ENCODE results near the gene RYR3.

Gene RYR3

DNA sequence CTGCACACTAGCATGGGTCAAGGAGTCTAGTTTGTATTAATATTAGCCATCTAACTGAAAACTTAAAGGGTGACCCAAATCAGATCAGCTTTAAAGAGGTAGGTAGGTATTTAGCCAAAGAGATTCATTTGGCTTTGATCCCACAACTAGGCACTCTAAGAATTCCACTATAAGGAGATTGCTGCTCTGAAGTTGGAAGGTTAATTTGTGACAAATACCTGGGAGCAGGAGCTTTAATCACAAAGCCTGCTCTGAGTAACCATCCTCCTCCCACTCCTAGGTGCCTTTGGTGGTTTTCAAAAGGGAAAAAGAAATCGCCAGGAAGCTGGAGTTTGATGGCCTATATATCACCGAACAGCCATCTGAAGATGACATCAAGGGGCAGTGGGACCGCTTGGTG, 537.2 kb downstream of the RYR3 start:
- no peak for DNase-seq

DNA sequence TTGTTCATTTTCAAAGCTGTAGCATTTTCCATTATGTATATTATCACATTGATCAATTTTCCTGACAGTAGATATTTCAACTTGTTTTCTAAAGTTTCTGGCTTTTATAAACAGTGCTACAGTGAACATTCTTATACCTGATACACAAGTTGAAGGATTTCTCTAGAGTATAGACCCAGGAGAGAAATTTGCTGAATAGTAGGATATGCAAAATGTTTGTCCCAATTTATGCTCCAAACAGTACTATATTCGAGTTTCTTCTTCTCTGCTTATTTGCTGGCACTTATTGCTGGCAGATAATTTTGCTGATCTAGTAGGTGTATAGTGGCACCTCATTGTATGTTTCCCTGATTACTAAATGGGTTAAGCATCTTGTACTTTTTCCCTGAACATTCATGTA, 540.3 kb downstream of the RYR3 start:
- DNase-seq = no peak

DNA sequence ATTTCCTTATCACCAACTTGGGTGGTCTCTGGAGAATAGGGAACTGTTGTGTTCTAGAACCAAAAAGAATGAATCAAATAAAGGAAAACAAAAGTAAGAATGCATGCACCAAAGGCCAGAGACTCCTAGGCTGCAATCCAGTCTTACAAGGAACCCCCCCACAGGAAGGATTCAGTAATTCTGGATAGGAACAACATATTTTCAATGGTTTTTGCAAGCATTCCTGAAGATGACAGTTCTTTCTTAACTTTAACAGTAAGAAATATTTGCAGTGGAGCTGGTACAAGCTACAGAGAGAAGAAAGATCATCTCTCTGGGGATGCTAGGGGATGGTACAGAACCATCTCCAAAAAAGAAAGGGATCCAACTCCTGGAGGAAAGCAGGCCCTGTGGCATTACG, 541.3 kb downstream of the RYR3 start:
- no peak for DNase-seq

DNA sequence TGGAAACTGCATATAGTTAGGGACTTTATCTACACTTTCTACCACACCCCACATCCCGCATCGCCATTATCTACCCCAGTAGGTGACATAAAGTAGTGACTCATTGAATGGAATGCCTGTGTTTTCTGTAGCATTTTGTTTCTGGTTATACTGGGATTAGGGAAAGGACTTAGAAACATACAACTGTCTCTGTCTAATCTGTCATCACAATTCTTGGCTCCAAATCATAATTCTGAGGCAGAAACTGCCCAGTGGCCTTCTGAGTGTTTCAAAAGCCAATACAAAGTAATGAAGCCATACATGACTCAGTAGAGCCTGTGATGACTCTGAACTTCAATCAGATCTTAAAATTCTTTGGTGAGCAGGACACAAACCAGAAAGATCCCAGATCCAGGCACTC, 541.8 kb downstream of the RYR3 start:
- DNase-seq = no peak

DNA sequence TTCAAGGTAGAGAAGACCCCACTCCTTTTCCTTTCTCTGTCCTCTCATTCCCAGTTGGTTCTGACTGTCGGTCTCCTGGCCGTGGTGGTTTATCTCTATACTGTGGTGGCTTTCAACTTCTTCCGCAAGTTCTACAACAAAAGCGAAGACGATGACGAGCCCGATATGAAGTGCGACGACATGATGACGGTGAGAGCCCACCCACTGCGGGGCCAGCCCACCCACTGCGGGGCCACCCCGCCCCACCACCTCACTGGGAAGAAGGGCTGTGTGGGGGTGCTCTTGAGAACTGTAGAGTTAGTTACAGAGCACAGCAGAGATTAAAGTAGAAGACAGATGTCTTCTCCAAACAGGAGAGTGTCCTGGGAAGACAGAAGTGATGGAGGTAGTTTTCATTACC, 547.0 kb downstream of the RYR3 start:
- DNase-seq = no peak

DNA sequence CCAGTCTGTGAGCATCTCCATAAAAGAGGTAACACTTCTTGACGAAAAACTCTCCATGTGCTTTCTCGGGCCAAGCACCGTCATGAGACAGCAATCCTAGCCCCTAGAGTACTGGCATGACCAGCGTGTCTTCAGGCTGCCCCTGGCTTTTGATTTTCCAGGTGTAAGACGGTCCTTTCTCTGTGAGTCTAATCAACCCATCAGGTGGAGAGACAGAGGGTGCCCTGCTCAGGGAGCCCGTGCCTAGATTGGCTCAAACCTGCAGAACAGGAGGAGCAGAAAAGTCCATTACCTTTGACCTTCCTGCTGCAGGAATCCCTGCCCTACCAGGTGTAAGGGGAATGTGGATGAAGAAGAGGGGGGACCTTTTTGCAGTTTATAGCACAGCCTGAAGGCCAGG, 548.1 kb downstream of the RYR3 start:
- no peak for DNase-seq

DNA sequence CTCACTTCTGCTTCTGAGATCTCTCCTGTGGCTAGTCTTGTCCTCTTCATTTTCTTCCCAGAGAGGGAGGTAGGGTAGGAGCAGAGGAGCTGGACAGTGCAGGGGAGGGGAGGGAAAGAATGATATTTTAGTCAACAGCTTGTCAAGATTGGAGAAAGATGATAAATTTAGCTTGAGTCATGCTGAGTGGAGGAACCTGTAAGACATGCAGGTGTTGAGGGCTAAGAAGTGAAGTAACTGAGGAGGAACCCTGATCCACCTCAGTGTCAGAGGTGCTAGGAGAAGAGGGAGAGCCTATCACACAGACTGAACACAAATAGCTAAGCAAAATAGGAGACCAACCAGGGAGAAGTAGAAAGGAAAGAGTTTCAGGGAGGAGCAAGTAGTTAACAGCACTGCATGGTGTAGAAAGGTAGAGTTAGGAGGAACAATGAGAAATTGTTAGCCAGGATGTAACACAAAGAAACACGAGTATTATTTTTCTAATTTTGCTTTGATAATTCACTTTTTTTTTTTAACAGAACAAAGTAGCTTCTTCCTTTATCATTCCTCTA, 549.3 kb downstream of the RYR3 start:
- no peak for DNase-seq

DNA sequence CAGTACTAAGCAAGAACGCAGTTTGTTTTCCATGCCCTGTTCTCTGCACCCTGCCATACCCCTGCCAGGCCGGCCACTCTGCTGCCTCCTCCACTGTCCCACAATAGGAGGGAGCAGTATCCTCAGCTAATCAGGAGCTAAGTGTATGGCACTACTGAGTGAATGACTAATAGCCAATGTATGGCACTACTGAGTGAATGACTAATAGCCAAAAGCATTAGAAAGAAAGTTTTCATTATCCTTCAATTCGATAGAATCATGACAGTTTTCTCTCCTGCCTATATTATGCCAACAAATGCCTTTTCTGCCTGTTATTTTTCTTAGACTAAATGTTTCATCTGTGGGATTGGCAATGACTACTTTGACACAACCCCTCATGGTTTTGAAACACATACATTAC, 550.0 kb downstream of the RYR3 start:
- DNase-seq = no peak

DNA sequence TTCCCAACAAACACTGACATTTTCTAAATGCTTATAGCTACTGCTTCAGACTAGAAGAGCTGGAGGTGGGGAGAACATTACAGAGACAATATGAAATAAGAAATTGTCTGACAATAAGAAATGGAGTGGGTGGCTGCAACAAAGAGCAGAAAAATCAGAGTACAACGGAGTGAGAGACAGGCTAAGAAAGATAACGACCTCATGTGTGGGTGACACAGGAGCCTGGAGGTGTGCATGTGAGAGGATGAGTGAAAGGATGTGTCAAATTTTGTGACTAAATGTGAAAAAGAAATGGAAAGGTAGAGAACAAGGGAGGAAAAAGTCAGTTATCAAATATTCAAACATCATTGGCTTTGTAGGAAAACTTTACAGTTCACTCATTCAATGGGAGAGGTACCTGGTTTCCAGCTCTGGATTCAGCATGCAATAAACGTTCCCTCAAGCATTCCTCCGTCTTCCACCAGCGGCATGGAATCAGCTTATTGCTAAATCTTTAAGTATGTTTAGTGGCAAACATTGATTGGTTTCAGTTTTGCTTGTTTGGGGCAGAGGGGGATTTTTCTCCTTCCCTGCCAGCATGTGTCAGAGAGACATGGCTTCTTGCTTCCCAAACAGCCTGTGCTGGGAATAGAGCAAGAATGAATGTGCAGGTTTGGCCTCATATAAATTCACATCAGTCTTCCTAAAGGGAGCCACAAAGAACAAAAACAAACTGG, 553.8 kb downstream of the RYR3 start:
- DNase-seq = no peak

DNA sequence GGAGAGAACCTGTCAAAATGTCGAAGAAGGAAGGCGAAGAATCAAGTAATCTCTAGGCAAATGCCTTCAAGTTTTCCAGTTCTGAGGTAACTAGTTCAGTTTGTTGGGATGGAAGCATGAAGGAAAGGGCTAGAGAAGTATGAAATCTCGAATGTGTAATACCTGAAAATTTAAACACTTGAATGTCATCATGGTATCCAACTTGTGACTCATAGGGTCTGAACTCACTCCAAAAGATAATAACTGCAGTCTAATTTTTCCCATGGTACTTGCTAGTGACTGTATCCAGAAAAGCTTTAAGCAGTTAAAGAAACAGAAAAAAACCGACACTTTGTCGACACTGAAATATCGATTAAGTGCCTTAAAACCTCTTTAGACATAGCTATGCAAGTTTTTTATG, 554.6 kb downstream of the RYR3 start:
- DNase-seq = no peak

DNA sequence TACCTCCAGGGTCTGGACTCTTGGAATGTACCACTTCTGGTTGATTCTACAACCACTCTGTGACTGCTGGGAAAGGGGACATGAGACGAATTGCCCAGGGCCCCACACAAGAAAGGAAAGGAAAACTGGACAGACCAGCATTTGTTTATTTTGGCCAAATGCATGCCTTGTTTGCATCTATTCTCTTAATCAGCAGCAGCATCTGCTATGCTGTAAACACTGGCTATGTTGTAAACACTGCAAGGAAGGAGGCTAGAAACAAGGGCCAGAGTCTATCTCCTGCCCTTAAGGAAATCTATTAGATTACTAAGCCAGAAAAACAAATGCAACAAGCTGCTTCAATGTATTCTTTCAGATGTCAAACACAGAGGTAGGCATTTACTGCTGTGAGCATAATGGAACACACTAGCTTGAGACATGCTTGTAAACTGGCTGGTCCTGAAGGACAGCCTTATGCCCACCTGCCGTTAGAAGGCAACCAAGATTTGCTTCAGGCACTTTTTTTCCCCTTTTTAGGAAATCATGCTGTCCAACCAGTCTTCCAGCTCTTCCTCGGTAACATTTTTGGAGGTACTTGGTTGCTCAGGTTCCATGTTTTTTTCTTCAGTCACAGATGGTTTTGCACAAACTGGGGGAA, 555.5 kb downstream of the RYR3 start:
- DNase-seq = no peak

DNA sequence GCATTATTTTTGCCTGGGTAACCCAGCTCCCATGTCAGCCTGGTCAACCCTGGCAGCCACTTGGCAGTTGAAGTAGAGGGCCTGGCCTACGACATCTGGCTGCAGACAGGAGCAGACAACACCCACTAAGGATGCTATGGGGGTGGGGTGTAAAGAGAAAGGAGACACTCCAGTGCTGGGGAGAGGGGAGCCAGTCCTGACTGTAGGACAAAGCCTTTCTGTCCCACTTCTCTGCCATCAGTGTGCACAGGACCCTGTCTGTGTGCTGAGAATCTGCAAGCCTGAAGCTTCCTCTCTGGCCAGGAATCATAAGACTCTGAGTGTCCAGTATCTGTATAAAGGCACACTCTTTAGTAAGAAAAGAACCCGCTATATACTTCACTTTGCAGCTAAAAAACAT, 561.2 kb downstream of the RYR3 start:
- no peak for DNase-seq

DNA sequence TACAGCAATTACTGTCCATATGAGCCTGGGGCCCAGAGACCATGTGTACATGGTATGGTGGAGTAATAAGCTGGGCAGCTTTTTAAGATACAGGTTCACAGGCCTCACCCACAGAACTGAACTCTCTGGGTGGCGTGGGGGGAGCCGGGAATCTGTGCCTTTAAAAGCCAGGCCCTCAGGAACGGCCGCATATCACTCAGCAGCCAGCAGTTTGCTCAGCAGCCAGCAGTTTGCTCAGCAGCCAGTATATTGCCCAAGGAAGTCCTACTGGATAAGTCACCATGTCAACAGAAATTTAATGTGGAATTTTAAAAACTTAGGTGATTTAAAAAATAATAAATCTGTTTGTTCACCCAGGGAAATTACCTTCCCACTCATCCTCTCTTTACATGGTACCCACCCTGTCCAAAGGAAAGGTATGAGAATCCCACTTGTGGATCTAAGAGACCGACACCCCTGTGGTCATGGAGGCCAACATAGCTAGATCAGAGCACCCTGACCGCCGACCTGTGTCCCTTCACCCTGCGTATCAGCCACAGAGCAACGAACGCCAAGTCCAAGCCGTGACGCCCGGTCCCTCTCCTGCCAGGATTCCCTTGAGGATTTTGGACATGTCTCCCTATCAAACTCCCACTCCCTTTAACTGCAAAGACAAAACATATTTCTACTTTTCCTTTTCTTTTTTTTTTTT, 561.8 kb downstream of the RYR3 start:
- DNase-seq = no peak

DNA sequence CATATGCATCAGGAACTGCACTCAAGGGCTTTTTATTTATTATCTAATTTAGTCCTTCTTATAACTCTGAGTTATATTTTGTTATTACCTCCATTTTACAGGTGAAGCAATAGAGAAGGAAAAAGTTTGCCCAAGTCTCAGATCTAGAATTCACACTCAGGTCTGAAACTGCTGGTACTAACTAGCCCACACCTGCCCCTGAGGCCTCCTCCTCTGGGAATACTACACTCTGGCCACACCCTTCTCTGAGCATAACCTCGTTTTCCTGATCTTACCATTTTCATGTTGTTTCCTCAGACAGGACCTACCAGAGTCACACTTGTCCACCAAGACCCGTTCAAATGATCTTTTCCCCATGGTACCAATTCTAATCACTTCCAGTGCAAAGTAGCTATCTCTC, 563.4 kb downstream of the RYR3 start:
- DNase-seq = no peak

DNA sequence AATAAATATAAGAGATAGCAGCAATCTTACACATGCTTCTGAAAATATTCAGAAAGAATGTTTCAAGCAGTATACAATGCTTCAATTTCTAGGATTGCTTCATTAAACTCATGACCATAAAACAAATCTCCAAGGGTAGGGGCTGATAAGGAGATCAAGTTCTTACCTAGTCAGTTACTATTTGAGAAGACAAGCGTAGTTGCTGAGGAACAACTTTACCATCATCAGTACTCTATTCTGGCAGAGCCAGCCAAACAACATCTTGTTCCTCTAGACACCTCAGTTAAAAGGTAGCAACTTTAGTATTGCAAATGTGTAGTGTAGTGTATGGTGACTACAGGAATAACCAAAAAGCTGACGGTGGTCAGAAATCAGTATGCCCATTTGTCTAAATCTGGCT, 572.2 kb downstream of the RYR3 start:
- DNase-seq = no peak

DNA sequence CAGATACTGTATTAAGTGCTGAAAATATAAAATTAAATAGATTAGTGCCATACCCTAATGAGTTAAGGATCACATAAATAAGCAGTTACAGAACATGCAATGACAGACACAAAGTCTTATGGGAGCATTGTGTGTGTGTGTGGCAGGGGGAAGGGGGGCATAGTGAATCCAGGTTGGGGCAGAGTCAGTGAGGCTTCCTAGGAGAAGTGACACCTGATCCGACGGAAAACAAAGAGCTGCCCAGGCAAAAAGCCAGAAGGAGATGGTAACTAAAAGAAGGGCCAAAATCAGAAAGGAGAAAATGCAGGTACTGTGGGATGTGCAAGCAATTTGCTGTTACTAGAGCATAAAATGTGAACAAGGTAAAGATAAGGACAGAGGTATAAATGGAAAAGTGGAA, 577.4 kb downstream of the RYR3 start:
- no peak for DNase-seq

DNA sequence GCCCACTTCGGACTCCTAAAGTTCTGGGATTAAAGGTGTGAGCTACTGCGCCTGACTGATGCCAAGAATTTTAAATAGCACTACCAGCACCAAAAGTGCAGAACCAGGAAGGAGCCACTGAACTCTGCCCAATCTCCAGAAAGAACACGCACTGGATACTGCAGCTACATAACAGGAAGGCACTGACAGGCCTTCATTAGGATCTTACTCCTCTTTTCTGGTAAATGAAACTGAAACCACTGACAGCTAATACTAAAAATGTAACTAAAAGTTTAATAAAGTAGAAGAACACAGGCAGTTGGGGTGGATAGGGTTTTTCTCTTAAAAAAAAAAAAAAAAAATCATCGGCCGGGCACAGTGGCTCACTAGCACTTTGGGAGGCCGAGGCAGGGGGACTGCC, 583.4 kb downstream of the RYR3 start:
- no peak for DNase-seq

DNA sequence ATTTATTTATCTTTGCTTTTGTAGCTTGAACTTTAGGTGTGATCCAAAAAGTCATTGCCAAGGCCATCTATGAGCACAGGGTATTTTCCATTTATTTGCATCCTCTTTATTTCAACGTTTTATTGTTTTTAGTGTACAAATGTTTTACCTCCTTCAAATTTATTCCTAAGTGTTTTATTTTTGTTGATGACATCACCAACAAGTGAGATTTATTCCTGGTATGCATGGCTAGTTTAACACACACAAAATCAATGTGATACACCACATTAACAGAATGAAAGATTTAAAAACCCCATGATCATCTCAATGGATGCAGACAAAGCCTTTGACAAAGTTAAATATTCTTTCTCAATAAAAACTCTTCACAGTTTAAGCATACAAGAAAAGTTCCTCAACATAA, 591.3 kb downstream of the RYR3 start:
- no peak for DNase-seq

DNA sequence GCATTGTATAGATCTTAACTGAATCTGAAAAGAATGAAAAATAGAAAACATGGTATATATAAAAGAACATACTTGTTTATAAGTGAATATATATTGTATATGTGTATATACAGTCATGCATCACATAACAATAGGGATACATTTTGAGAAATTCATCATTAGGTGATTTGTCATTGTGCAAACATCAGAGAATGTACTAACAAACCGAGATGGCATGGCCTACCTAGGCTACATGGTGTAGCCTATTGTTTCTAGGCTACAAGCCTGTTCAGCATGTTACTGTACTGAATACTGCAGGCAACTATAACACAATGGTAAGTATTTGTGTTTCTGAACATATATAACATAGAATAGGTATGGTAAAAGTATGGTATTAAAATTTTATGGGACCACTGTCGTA, 592.9 kb downstream of the RYR3 start:
- no peak for DNase-seq

DNA sequence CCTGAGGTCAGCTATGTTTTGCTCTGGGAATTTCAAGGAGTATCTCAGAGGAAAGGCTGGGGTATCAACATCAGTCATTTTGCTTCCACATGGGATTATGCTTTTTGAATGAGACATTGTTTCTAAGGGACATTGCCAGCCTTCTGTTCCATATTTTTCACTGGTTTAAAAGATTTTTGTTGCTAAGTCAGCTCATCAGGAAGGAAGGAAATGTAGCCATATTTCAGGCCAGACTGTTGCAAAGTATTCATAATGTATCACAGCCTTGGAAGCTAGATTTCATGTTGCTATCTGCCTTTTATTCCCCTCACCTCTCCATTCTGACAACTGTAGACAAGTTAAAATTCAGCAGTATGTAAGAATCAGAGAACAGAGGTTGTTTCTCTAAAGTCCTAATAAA, 596.6 kb downstream of the RYR3 start:
- no peak for DNase-seq

DNA sequence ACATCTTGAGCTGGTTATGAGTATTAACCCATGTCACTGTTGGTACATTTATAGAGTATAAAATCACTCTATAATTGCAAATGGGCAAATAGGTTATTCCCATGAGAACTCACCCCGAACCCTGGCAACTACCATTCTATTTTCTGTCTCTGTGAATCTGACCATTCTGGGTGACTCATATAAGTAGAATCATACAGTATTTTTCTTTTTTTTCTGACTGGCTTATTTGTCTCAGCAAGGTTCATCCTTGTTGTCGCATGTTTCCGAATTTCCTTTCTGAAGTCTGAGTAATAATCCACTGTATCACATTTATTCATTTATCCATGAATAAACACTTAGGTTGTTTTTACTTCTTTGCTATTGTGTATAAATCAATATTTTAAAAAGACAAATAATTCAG, 597.6 kb downstream of the RYR3 start:
- DNase-seq = no peak

DNA sequence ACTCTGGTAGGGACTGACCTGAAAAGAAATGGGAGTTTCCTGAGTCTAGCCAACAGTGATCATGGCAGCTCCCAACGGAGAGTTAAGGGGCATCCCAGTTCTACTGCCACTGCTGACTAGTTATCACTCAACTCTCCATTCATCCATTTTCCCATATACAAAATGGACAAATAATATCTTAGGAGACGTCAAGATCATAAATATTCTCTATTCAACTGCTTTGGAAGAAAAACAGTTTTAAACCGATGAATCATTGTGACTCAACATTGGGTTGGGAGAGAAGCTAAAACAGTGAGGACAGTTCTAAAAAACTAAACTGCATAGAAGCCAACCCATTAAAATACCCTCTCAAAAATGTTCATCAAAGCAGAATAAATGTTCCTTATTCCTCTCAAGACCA, 600.0 kb downstream of the RYR3 start:
- no peak for DNase-seq

DNA sequence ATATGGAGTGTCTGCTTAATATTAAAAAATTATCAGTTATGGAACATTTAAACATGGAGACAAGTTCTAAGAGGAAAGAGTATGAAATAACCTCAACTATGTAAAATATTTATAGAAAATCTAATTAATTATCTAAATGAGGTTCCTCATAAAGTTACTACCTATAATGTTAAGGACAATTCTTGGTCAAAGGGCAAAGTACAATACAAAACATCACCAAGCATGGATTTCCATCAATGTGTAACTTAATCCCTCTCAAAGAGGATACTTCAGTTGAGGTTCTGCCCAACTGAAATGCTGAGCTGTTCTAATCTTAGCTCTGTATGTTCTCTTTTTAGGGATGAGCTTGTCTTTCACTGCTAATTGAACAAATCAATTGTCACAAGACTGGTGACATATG, 601.6 kb downstream of the RYR3 start:
- DNase-seq = no peak

DNA sequence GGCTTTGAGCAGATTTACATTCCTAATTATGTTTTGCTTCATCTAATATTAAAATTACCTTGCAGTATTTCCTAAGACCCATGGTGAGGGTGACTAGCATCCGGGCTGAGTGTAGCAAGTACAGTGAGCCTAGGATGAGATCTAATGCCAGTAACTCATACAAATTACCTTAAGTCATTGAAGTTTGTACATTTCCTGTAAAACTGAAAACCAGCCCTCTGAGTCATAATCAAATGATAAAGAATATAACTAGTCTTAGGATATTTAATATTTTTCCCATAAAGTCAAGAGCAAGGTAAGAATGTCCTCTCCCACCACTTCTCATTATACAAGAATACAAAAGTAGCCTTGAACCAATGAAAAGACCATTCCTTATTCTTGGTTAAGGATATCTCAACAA, 602.7 kb downstream of the RYR3 start:
- DNase-seq = no peak
